WERI-Rb-1 (cell line): Measurements from ENCODE around the gene PTPRN2.

Source experiments
- DNase-seq: peaks from one replicate; pipeline ENCODE4 v3.0.0-alpha.2; 2020
- H3K27ac ChIP-seq: fragments of 250-450 bp; sonication (Bioruptor Pico); 2 replicates; pipeline ENCODE4 v1.5.1; 2020; ENCODE audit warnings: mild to moderate bottlenecking, moderate library complexity
- H3K27me3 ChIP-seq: fragments of 250-450 bp; sonication (Bioruptor Pico); 2 replicates; pipeline ENCODE4 v1.5.1; 2021; ENCODE audit warnings: mild to moderate bottlenecking, low read depth, moderate library complexity; ENCODE audit not compliant: insufficient read depth, severe bottlenecking
- H3K36me3 ChIP-seq: fragments of 250-450 bp; sonication (Bioruptor Pico); 2 replicates; pipeline ENCODE4 v1.5.1; 2020; ENCODE audit warnings: mild to moderate bottlenecking, moderate library complexity
- H3K4me3 ChIP-seq: 2 replicates; pipeline ENCODE4 v1.5.1; 2011; ENCODE audit warnings: low read depth, mild to moderate bottlenecking, control low read depth, low read length
- H3K9me3 ChIP-seq: fragments of 250-450 bp; sonication (Bioruptor Pico); 2 replicates; pipeline ENCODE4 v1.5.1; 2021; ENCODE audit warnings: mild to moderate bottlenecking, moderate library complexity; ENCODE audit not compliant: severe bottlenecking
- TF ChIP-seq, protein P1 (sequence below): IDR thresholded peaks from 2 replicates; pipeline ENCODE4 v1.5.1; 2011; ENCODE audit warnings: low read depth, mild to moderate bottlenecking, control low read depth, inconsistent platforms, low read length

The PTPRN2 gene

DNA sequence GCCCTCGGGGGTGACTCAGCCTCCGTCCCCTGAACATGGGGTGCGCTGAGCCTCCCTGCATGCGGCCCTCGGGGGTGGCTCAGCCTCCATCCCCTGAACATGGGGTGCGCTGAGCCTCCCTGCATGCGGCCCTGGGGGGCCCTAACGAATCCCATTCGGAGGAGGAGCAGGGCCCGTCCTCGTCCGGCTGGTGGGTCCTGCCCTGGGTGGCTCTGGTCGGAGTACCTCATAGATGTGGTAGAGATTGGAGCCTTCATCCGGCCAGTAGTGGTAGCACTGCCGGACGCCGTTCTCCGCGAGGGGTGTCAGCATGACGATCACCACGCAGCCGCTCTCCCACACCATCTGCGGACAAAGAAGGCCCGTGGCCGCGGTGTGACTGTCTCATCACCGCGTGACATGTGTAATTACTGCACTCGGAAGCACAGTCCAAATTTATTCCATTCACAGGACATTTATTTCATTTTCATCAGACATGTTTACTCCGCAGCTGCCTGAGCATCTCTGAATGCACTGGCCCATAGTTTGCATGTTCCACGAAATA lies 1009.8 kb downstream of the PTPRN2 start:
- Histone ChIP-seq H3K9me3 (no peaks in the 10 kb centered on the region), H3K27ac (no peak overlapping the region), H3K36me3 (no peaks in the 10 kb centered on the region), H3K4me3 (no peak overlapping the region), H3K27me3 (no peaks in the 10 kb centered on the region)
- no peak for DNase-seq
- TF ChIP-seq, protein P1, sequence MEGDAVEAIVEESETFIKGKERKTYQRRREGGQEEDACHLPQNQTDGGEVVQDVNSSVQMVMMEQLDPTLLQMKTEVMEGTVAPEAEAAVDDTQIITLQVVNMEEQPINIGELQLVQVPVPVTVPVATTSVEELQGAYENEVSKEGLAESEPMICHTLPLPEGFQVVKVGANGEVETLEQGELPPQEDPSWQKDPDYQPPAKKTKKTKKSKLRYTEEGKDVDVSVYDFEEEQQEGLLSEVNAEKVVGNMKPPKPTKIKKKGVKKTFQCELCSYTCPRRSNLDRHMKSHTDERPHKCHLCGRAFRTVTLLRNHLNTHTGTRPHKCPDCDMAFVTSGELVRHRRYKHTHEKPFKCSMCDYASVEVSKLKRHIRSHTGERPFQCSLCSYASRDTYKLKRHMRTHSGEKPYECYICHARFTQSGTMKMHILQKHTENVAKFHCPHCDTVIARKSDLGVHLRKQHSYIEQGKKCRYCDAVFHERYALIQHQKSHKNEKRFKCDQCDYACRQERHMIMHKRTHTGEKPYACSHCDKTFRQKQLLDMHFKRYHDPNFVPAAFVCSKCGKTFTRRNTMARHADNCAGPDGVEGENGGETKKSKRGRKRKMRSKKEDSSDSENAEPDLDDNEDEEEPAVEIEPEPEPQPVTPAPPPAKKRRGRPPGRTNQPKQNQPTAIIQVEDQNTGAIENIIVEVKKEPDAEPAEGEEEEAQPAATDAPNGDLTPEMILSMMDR = no peak

DNA sequence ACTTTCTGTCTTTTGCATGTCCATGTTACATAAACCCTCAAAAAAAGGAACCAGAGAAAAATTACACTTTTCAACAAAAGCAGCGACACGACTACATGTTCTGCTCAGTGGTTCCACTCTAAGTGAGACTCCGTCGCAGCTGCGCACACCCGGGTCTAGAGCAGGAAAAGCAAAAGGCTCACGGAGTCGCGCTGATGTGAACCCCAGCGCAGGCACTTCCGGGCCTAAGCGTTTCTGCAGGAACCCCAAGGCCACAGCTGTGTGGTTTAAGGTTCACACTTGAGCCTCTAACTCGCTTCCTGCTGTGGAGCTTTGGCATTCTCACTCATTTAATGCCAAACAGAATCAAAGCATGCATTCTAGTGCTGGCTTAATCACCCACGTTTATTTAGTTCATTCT lies 1010.6 kb downstream of the PTPRN2 start:
- Histone ChIP-seq H3K9me3 (no peaks in the 10 kb centered on the region), H3K27ac (no peak overlapping the region), H3K36me3 (no peaks in the 10 kb centered on the region), H3K4me3 (no peak overlapping the region), H3K27me3 (no peaks in the 10 kb centered on the region)
- DNase-seq = no peak
- TF ChIP-seq, protein P1 = no peak

DNA sequence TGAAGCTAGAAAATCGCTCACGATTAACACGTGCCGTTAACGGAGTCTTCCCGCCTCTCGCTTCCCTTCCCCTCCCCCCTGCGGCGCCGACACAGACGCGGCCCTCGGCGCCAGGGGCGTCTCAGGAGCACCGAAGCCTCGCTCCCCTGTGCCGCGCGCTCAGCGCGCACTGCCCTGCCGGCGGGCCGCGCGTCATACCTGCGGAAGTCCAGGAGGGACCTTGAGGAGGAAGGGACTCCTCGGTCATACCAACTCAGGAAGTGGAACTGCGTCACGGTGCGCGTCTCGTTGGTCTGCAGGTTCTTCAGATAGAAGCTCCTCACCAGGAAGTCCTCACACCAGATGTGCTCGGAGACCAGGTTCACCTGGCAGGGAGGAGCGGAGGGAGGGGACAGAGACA lies 1011.2 kb downstream of the PTPRN2 start:
- no peaks in the 10 kb centered on the region for H3K27me3 ChIP-seq
- TF ChIP-seq, protein P1 = no peak
- no peaks in the 10 kb centered on the region for H3K36me3 ChIP-seq
- no peak for DNase-seq
- H3K27ac ChIP-seq = no peak overlapping the region
- H3K9me3 ChIP-seq = no peaks in the 10 kb centered on the region
- no peak overlapping the region for H3K4me3 ChIP-seq

DNA sequence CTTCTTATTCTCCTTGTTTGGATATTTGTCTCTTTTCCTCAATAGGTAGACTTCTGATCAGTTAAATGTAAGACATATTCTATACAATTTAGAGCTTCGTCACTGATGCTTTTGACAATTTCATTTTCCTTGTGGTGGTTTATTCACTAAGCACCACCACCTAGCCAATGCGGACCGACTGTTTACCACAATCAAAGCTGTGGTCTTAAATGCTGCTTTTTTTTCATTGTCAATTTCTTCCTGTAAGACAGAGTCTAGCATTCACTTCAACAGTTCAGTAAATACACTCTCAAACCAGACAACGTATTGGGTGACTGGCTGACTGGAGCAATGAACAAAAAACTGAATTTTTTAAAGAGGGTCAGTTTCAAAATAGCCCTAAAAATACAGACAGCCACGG lies 1011.8 kb downstream of the PTPRN2 start:
- no peaks in the 10 kb centered on the region for H3K9me3 ChIP-seq
- H3K27ac ChIP-seq = no peak overlapping the region
- peaks cover under 1% of the 10 kb centered on the region; the same call in 1 of the 2 replicates for H3K36me3 ChIP-seq
- DNase-seq = no peak
- H3K27me3 ChIP-seq = no peaks in the 10 kb centered on the region
- TF ChIP-seq, protein P1 = no peak
- H3K4me3 ChIP-seq = no peak overlapping the region

DNA sequence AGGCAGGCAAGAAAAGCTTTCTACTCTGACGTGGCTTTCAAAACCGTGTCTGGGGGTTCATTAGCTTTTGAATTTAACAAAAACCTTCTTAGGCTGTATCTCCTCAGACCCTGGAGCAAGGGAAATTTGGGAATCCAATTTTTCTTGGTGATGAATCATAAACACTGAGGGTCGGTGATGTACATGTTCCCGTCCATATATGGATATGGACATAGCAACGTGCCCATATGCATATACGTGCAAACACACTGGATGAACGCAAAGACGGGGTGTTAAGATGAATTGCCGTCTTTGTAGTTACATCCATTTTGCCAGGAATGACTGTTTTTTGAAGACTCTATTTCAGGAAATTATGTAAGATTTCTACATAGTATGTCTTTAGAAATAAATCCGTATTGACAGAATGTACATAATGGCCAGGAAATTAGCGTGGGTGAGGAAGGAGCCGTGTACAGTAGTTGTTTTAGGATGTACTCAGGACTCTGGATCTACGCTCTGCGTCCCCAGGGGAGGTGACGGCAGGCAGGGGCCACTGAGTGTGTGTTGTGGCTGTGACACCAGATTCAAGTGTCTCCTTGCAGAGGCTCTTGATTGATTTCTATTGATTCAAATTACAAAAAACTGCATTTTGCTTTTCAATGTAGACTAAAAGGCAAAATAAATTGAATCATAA lies 1012.6 kb downstream of the PTPRN2 start:
- Histone ChIP-seq H3K36me3 (peaks cover 3% of the 10 kb centered on the region; the same call in 1 of the 2 replicates), H3K27ac (no peak overlapping the region), H3K27me3 (no peaks in the 10 kb centered on the region), H3K4me3 (no peak overlapping the region), H3K9me3 (no peaks in the 10 kb centered on the region)
- DNase-seq = no peak
- TF ChIP-seq, protein P1 = no peak
